Breast epithelium (tissue), 3 donors: ENCODE data around the gene DIO1.

ENCODE experiments used
- CTCF ChIP-seq, 3 donors: fragments of 450-650 bp; IDR thresholded peaks; one replicate each; pipeline ENCODE4 v1.5.1; 2016 to 2017; ENCODE audit warnings: antibody characterized with exemption in 3 of 3, mild to moderate bottlenecking in 3 of 3, moderate library complexity in 3 of 3
- POLR2A ChIP-seq: fragments of 450-650 bp; IDR thresholded peaks from one replicate; pipeline ENCODE4 v1.6.1; 2016; ENCODE audit warnings: antibody characterized with exemption, mild to moderate bottlenecking, moderate library complexity

GRCh38 chr1:53959664-53960250 lies 65.8 kb downstream of the DIO1 start:
- TF ChIP-seq CTCF (IDR thresholded peaks at IDR 0.05): peak in 2 of 3 donors; percentile 63 to 72
- TF ChIP-seq POLR2A: no peak
